Dendritic cell treated with granulocyte-macrophage colony-stimulating factor and Interleukin-4, amounts not matched to agents 40 ng/mL and 50 ng/mL, for 4 days (primary cell): Measurements from ENCODE around the gene NFYB.
A peak's percentile ranks its signal among the peaks of the same experiment; 100 is the strongest.
"Not testable (repeated sequence)": the region's sequence is repeated elsewhere in the genome, so short reads cannot be mapped to it uniquely, and the experiment has no call there.

ENCODE experiments used
- H3K27ac Mint-ChIP-seq: one replicate; pipeline ENCODE4 v1.8.0; 2022; ENCODE audit warnings: mild to moderate bottlenecking, mixed read lengths
- H3K27me3 Mint-ChIP-seq: one replicate; pipeline ENCODE4 v1.8.0; 2022; ENCODE audit warnings: mild to moderate bottlenecking, mixed read lengths
- H3K36me3 Mint-ChIP-seq: one replicate; pipeline ENCODE4 v1.8.0; 2022; ENCODE audit warnings: low read depth, mixed read lengths
- H3K4me1 Mint-ChIP-seq: one replicate; pipeline ENCODE4 v1.8.0; 2022; ENCODE audit warnings: low read depth, mixed read lengths
- H3K4me3 Mint-ChIP-seq: one replicate; pipeline ENCODE4 v1.8.0; 2022; ENCODE audit warnings: mild to moderate bottlenecking, moderate library complexity, mixed read lengths
- H3K9me3 Mint-ChIP-seq: one replicate; pipeline ENCODE4 v1.8.0; 2022; ENCODE audit warnings: mixed read lengths
- intact Hi-C: fragments of 100-400 bp; cut with micrococcal nuclease; formaldehyde crosslinking; loops from one replicate; pipeline ENCODE4 v1.15.0; 2022

NFYB gene

GRCh38 chr12:104171785-104172569, 34.0 kb upstream of the NFYB start:
- H3K36me3 Mint-ChIP-seq, result no peaks in the 10 kb centered on the region
- no peak overlapping the region for H3K27ac Mint-ChIP-seq
- intact Hi-C loops, result no loop called here
- no peaks in the 10 kb centered on the region for H3K9me3 Mint-ChIP-seq
- H3K4me3 Mint-ChIP-seq, result no peak overlapping the region
- H3K4me1 Mint-ChIP-seq, result peaks cover 12% of the 10 kb centered on the region
- no peaks in the 10 kb centered on the region for H3K27me3 Mint-ChIP-seq

DNA sequence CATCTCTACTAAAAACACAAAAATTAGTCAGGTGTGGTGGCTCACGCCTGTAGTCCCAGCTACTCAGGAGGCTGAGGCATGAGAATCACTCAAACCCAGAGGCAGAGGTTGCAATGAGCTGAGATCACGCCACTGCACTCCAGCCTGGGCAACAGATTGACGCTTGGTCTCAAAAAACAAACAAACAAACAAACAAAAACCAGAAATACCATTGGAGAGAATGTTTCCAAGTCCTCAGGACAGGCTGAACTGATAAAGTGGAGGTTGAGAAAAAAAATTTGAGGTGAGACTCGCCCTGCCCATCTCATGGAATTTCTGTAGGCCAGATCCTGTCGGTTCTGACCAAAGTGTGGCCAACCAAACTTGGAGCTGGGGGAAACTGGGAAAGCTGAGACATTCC, 30.6 kb upstream of the NFYB start:
- no peak overlapping the region for H3K4me3 Mint-ChIP-seq
- intact Hi-C loops, result no loop called here
- no peaks in the 10 kb centered on the region for H3K27me3 Mint-ChIP-seq
- no peak overlapping the region for H3K27ac Mint-ChIP-seq
- H3K4me1 Mint-ChIP-seq, result peaks cover 6% of the 10 kb centered on the region
- no peaks in the 10 kb centered on the region for H3K9me3 Mint-ChIP-seq
- no peaks in the 10 kb centered on the region for H3K36me3 Mint-ChIP-seq

DNA sequence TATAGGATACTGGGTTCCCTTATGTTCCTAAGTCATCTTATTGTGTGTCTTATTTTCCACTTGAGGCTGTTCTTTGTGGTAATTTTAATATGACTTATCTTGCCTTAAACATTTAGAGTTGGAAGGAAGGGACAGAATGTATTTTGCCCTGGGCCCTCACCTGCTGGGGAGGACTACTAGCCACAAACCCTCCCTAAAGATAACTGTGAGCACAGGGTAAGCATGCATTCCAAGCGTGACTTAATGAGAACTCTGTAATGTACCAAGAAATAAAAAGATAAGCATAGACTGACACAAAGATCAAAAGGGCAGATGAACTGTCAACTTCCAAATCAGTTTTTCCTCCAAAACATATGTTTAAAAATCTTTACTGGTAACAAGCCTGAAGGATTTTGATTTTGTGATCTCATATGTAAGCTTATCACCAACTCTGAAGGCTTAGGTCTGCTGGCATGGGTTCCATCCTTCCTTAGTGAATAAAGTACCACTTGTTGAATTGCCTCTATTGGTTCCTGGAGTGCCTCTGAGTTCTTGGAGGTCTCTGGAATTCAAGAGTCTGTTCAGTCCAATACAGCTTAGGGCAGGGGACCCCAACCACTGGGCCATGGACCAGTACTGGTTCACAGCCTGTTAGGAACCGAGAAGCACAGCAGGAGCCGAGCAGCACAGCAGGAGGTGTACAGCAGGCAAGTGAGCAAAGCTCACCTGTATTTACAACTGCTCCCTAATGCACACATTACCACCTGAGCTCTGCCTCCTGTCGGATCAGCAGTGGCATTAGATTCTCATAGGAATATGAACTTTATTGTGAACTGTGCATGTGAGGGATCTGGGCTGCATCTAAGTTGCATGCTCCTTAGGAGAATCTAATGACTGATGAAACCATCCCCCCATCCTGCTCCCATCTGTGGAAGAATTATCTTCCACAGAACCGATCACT, 29.8 kb upstream of the NFYB start:
- Mint-ChIP-seq H3K36me3 (no peaks in the 10 kb centered on the region), H3K4me1 (peaks cover 6% of the 10 kb centered on the region), H3K4me3 (no peak overlapping the region), H3K27me3 (no peaks in the 10 kb centered on the region), H3K9me3 (no peaks in the 10 kb centered on the region), H3K27ac (no peak overlapping the region)
- intact Hi-C loops, result no loop called here

- no peak overlapping the region for H3K4me3 Mint-ChIP-seq
Observed at GRCh38 chr12:104166465-104166864, 28.5 kb upstream of the NFYB start.

GRCh38 chr12:104165801-104166200, 27.8 kb upstream of the NFYB start:
- no peaks in the 10 kb centered on the region for H3K36me3 Mint-ChIP-seq
- no peak overlapping the region for H3K4me3 Mint-ChIP-seq
- no peaks in the 10 kb centered on the region for H3K27me3 Mint-ChIP-seq
- intact Hi-C loops, result no loop called here
- no peaks in the 10 kb centered on the region for H3K9me3 Mint-ChIP-seq
- peaks cover 6% of the 10 kb centered on the region for H3K4me1 Mint-ChIP-seq
- H3K27ac Mint-ChIP-seq, result no peak overlapping the region

More at GRCh38 chr12:104166465-104166864, 28.5 kb upstream of the NFYB start:
- H3K27me3 Mint-ChIP-seq, result no peaks in the 10 kb centered on the region
- intact Hi-C loops, result no loop called here
- H3K36me3 Mint-ChIP-seq, result no peaks in the 10 kb centered on the region
- peaks cover 6% of the 10 kb centered on the region for H3K4me1 Mint-ChIP-seq
- H3K9me3 Mint-ChIP-seq, result no peaks in the 10 kb centered on the region
- no peak overlapping the region for H3K27ac Mint-ChIP-seq

DNA sequence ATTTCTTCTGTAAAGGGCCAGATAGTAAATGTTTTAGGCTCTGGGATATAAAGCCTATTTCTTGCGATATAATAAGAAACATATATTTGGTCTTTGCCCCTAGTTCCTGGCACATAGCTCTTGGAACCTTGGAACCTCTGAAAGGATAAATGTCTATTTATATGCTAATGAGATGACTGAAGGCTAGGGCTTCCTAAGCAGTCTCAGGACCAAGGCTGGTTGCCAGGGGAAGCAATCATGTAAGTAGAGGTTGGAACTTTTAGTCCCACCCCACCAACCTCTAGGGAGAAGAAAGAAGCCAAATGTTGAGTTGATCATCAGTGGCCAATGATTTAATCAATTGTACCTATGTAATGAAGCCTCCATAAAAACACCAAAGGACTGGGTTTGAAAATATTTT, 26.6 kb upstream of the NFYB start:
- intact Hi-C loops, result no loop called here
- no peak overlapping the region for H3K27ac Mint-ChIP-seq
- no peaks in the 10 kb centered on the region for H3K9me3 Mint-ChIP-seq
- peaks cover under 1% of the 10 kb centered on the region for H3K4me1 Mint-ChIP-seq
- H3K36me3 Mint-ChIP-seq, result no peaks in the 10 kb centered on the region
- H3K4me3 Mint-ChIP-seq, result no peak overlapping the region
- no peaks in the 10 kb centered on the region for H3K27me3 Mint-ChIP-seq

DNA sequence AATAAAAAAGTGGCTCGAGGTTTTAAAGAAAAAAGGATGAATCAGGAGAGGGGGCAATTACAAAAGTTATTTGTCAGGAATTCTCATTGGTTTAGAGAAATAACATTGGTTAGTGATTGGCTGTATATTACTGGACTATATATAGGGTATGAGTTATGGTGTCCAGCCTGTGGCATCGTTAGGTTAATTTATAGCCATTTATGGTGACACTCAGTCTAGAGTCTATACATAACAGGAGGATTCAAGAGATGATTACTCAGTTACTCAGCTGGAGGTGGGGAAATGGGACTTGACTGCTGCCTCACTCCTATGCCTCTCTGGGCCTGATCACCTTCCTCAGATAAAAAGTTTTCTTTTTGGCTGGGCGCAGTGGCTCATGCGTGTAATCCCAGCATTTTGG, 25.6 kb upstream of the NFYB start:
- Mint-ChIP-seq H3K4me1 (no peaks in the 10 kb centered on the region), H3K27me3 (no peaks in the 10 kb centered on the region), H3K9me3 (no peaks in the 10 kb centered on the region), H3K27ac (no peak overlapping the region), H3K4me3 (no peak overlapping the region), H3K36me3 (no peaks in the 10 kb centered on the region)
- intact Hi-C loops, result no loop called here

- H3K9me3 Mint-ChIP-seq, H3K4me3 Mint-ChIP-seq, intact Hi-C loops, H3K36me3 Mint-ChIP-seq, H3K27ac Mint-ChIP-seq, H3K27me3 Mint-ChIP-seq, H3K4me1 Mint-ChIP-seq: not testable (repeated sequence)
Observed at GRCh38 chr12:104163028-104163427, 25.0 kb upstream of the NFYB start.

DNA sequence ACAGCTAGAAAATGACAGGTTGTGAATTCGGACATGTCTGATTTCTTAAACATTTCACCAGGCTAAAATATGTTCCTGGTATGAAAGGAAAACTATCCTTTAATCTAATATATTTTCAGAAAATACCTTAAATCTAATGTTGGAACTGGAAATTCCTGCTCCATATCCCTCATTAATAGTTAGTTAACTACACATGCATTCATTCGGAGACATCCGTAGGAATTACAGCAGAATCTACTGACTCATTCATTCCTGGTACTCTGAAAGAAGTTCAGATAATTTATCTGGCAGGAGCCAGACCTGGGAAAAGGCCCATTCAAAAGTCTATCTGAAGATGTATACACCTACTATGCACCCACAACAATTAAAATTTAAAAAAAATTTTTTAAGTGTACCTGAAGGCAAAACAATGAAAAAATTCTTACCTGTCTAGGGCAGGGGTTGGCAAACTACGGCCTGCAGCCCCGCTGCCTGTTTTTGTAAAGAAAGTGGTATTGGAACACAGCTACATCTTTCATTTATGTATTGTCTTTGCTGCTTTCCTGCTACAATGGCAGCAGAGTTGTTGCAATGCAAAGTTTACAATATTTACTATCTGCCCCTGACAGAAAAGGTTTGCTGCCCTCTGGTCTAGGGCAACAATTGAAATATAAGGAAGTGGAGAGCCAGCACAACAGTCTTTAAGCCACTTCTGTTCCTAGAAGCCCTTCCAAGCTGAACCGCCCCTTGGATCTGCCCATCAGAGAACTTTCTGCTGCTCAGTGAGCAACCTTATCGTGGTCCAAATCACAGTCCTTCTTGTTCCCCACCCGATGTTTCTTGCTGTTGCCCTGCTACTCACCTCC, 17.9 kb upstream of the NFYB start:
- H3K36me3 Mint-ChIP-seq, result no peaks in the 10 kb centered on the region
- no peaks in the 10 kb centered on the region for H3K27me3 Mint-ChIP-seq
- H3K9me3 Mint-ChIP-seq, result no peaks in the 10 kb centered on the region
- H3K4me3 Mint-ChIP-seq, result no peak overlapping the region
- intact Hi-C loops, result no loop called here
- H3K4me1 Mint-ChIP-seq, result peaks cover 23% of the 10 kb centered on the region
- H3K27ac Mint-ChIP-seq, result no peak overlapping the region

- intact Hi-C loops, result no loop called here
- no peaks in the 10 kb centered on the region for H3K36me3 Mint-ChIP-seq
- no peak overlapping the region for H3K27ac Mint-ChIP-seq
- H3K4me1 Mint-ChIP-seq, result peaks cover 23% of the 10 kb centered on the region
- no peaks in the 10 kb centered on the region for H3K9me3 Mint-ChIP-seq
- no peak overlapping the region for H3K4me3 Mint-ChIP-seq
- no peaks in the 10 kb centered on the region for H3K27me3 Mint-ChIP-seq
Observed at GRCh38 chr12:104154806-104155205, 16.8 kb upstream of the NFYB start.

GRCh38 chr12:104154286-104154685, 16.3 kb upstream of the NFYB start:
- intact Hi-C loops, result no loop called here
- Mint-ChIP-seq H3K4me3 (peak overlapping the region; percentile 58), H3K9me3 (no peaks in the 10 kb centered on the region), H3K27ac (peak overlapping the region; percentile 61), H3K36me3 (no peaks in the 10 kb centered on the region), H3K4me1 (peaks cover 23% of the 10 kb centered on the region), H3K27me3 (no peaks in the 10 kb centered on the region)

- Mint-ChIP-seq H3K27me3 (no peaks in the 10 kb centered on the region), H3K4me3 (no peak overlapping the region), H3K9me3 (no peaks in the 10 kb centered on the region), H3K4me1 (peaks cover 23% of the 10 kb centered on the region), H3K27ac (no peak overlapping the region), H3K36me3 (no peaks in the 10 kb centered on the region)
- intact Hi-C loops, result no loop called here
Observed at GRCh38 chr12:104152685-104153241, 14.8 kb upstream of the NFYB start.

- H3K4me1 Mint-ChIP-seq, result peaks cover 16% of the 10 kb centered on the region
- H3K4me3 Mint-ChIP-seq, result no peak overlapping the region
- intact Hi-C loops, result no loop called here
- no peaks in the 10 kb centered on the region for H3K27me3 Mint-ChIP-seq
- H3K9me3 Mint-ChIP-seq, result peaks cover 6% of the 10 kb centered on the region
- H3K36me3 Mint-ChIP-seq, result no peaks in the 10 kb centered on the region
- H3K27ac Mint-ChIP-seq, result no peak overlapping the region
Observed at GRCh38 chr12:104150416-104150815, 12.4 kb upstream of the NFYB start.
